Fibroblast of skin of back (primary cell): ENCODE data around the gene NHSL1.

Experiments
- DNase-seq: peaks from one replicate; pipeline ENCODE4 v3.0.0-alpha.2; 2013

The NHSL1 gene

GRCh38 chr6:138494312-138494711 lies 5.0 kb downstream of the NHSL1 start:
- no peak for DNase-seq

- DNase-seq: peak; percentile 42
These were observed 5.9 kb downstream of the NHSL1 start for GRCh38 chr6:138493413-138493812.

GRCh38 chr6:138492871-138493270 lies 6.4 kb downstream of the NHSL1 start:
- no peak for DNase-seq

- DNase-seq: no peak
These were observed 7.2 kb downstream of the NHSL1 start for GRCh38 chr6:138492113-138492512.

GRCh38 chr6:138491017-138491416 lies 8.3 kb downstream of the NHSL1 start:
- DNase-seq: no peak

GRCh38 chr6:138489846-138490245 lies 9.4 kb downstream of the NHSL1 start:
- no peak for DNase-seq

GRCh38 chr6:138487102-138487604 lies 12.1 kb downstream of the NHSL1 start:
- DNase-seq: no peak

GRCh38 chr6:138486249-138487101 lies 12.8 kb downstream of the NHSL1 start:
- no peak for DNase-seq

GRCh38 chr6:138485586-138486248 lies 13.6 kb downstream of the NHSL1 start:
- DNase-seq: peak; percentile 21

- no peak for DNase-seq
These were observed 14.2 kb downstream of the NHSL1 start for GRCh38 chr6:138485005-138485545.

- no peak for DNase-seq
These were observed 15.1 kb downstream of the NHSL1 start for GRCh38 chr6:138484018-138484731.

- no peak for DNase-seq
These were observed 16.5 kb downstream of the NHSL1 start for GRCh38 chr6:138482816-138483215.

- DNase-seq: no peak
These were observed 18.9 kb downstream of the NHSL1 start for GRCh38 chr6:138480279-138480949.

GRCh38 chr6:138477913-138478539 lies 21.3 kb downstream of the NHSL1 start:
- no peak for DNase-seq

GRCh38 chr6:138476116-138476515 lies 23.2 kb downstream of the NHSL1 start:
- no peak for DNase-seq

GRCh38 chr6:138473144-138473543 lies 26.1 kb downstream of the NHSL1 start:
- DNase-seq: no peak

GRCh38 chr6:138468320-138469015 lies 30.8 kb downstream of the NHSL1 start:
- peak; percentile 53 for DNase-seq

GRCh38 chr6:138467901-138468300 lies 31.4 kb downstream of the NHSL1 start:
- no peak for DNase-seq

- DNase-seq: peak; percentile 98
These were observed 34.2 kb downstream of the NHSL1 start for GRCh38 chr6:138465007-138465645.

- no peak for DNase-seq
These were observed 35.2 kb downstream of the NHSL1 start for GRCh38 chr6:138464085-138464484.

GRCh38 chr6:138461647-138462046 lies 37.6 kb downstream of the NHSL1 start:
- no peak for DNase-seq
